IMR-90 (cell line): ENCODE results near the gene RPL6.

Source experiments
- BHLHE40 ChIP-seq: fragments of 150-350 bp; IDR thresholded peaks from 2 replicates; pipeline ENCODE4 v1.6.1; 2016; ENCODE audit warnings: mild to moderate bottlenecking, low read depth, low read length
- CEBPB ChIP-seq: IDR thresholded peaks from 2 replicates; pipeline ENCODE4 v1.6.1; 2012; ENCODE audit warnings: low read depth, low read length, improper control_type of control experiment
- CHD1 ChIP-seq: IDR thresholded peaks from 2 replicates; pipeline ENCODE4 v1.6.1; 2012; ENCODE audit warnings: low read depth, low read length, improper control_type of control experiment
- FOS ChIP-seq: fragments of 150-350 bp; IDR thresholded peaks from 2 replicates; pipeline ENCODE4 v1.6.1; 2016; ENCODE audit warnings: low read depth, low read length
- MXI1 ChIP-seq: IDR thresholded peaks from 2 replicates; pipeline ENCODE4 v1.6.1; 2012; ENCODE audit warnings: low read depth, mild to moderate bottlenecking, low read length, moderate library complexity, borderline replicate concordance
- NFE2L2 ChIP-seq: fragments of 150-350 bp; IDR thresholded peaks from 2 replicates; pipeline ENCODE4 v1.6.1; 2016; ENCODE audit warnings: low read depth, mild to moderate bottlenecking, low read length
- POLR2A ChIP-seq: IDR thresholded peaks from 2 replicates; pipeline ENCODE4 v1.6.1; 2012; ENCODE audit warnings: mild to moderate bottlenecking, low read depth, low read length
- RAD21 ChIP-seq: IDR thresholded peaks from 2 replicates; pipeline ENCODE4 v1.6.1; 2012; ENCODE audit warnings: low read length, improper control_type of control experiment
- RCOR1 ChIP-seq: IDR thresholded peaks from 2 replicates; pipeline ENCODE4 v1.6.1; 2012; ENCODE audit warnings: mild to moderate bottlenecking, low read length, improper control_type of control experiment; ENCODE audit not compliant: insufficient replicate concordance
- RFX5 ChIP-seq: IDR thresholded peaks from 2 replicates; pipeline ENCODE4 v1.8.0; 2012; ENCODE audit warnings: low read depth, mild to moderate bottlenecking, low read length, moderate library complexity
- TF ChIP-seq, protein P1 (sequence below): fragments of 150-350 bp; IDR thresholded peaks from 2 replicates; pipeline ENCODE4 v1.6.1; 2017; ENCODE audit warnings: mild to moderate bottlenecking, antibody characterized with exemption, low read length, low read depth
- TF ChIP-seq, protein P2 (sequence below): conservative IDR thresholded peaks from 2 replicates; pipeline ENCODE4 v1.5.1; 2012; ENCODE audit warnings: mild to moderate bottlenecking, low read depth, low read length, improper control_type of control experiment
- TF ChIP-seq, protein P3 (sequence below): fragments of 150-350 bp; IDR thresholded peaks from 2 replicates; pipeline ENCODE4 v1.6.1; 2016; ENCODE audit warnings: low read depth, mild to moderate bottlenecking, low read length, moderate library complexity, borderline replicate concordance

DNA sequence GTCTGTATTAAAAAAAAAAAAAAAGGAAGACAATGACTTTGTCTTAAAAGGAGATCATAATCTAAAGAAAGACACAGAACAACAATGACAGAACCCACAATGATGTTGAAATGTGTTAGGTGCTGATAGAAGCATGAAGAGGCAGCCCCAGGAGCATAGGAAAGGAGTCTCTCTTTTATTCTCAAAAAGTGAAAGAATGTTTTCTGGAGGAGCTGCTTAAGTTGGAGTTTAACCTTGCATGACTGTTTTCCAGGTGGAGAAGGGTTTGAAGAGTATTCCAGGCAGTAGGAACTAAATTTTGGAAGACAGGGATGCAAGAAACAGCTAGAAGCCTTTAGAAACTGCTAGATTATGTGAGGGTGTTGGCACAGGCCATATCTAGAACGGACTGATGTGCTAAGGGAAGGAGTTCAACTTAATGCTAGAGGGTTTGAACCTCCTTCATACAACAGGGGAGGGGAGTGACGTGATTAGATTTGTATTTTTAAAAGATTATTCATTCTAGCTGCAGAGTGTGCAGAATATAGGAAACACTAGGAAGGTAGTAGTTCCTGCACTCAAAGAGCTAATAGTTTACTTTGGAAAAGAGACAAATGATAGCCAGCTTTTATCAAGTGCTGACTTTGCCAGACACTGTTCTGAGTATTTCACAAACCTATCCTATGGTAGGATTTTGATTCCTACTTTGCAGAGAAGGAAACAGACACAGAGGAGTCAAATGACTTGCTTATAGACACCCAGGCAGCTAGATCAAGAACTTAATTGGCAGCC lies 4.6 kb upstream of the RPL6 start:
- TF ChIP-seq POLR2A: no peak
- no peak for TF ChIP-seq FOS
- TF ChIP-seq, protein P1, sequence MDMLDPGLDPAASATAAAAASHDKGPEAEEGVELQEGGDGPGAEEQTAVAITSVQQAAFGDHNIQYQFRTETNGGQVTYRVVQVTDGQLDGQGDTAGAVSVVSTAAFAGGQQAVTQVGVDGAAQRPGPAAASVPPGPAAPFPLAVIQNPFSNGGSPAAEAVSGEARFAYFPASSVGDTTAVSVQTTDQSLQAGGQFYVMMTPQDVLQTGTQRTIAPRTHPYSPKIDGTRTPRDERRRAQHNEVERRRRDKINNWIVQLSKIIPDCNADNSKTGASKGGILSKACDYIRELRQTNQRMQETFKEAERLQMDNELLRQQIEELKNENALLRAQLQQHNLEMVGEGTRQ: no peak
- TF ChIP-seq MXI1: no peak
- TF ChIP-seq, protein P2, sequence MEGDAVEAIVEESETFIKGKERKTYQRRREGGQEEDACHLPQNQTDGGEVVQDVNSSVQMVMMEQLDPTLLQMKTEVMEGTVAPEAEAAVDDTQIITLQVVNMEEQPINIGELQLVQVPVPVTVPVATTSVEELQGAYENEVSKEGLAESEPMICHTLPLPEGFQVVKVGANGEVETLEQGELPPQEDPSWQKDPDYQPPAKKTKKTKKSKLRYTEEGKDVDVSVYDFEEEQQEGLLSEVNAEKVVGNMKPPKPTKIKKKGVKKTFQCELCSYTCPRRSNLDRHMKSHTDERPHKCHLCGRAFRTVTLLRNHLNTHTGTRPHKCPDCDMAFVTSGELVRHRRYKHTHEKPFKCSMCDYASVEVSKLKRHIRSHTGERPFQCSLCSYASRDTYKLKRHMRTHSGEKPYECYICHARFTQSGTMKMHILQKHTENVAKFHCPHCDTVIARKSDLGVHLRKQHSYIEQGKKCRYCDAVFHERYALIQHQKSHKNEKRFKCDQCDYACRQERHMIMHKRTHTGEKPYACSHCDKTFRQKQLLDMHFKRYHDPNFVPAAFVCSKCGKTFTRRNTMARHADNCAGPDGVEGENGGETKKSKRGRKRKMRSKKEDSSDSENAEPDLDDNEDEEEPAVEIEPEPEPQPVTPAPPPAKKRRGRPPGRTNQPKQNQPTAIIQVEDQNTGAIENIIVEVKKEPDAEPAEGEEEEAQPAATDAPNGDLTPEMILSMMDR: no peak
- TF ChIP-seq RCOR1: no peak
- TF ChIP-seq, protein P3, sequence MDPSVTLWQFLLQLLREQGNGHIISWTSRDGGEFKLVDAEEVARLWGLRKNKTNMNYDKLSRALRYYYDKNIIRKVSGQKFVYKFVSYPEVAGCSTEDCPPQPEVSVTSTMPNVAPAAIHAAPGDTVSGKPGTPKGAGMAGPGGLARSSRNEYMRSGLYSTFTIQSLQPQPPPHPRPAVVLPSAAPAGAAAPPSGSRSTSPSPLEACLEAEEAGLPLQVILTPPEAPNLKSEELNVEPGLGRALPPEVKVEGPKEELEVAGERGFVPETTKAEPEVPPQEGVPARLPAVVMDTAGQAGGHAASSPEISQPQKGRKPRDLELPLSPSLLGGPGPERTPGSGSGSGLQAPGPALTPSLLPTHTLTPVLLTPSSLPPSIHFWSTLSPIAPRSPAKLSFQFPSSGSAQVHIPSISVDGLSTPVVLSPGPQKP: no peak
- no peak for TF ChIP-seq RAD21
- no peak for TF ChIP-seq RFX5
- no peak for TF ChIP-seq BHLHE40
- TF ChIP-seq CEBPB: no peak
- TF ChIP-seq NFE2L2: no peak
- TF ChIP-seq CHD1: no peak
